SK-N-MC (cell line): ENCODE measurements around the gene LGR6.

Experiments
- EZH2 ChIP-seq: fragments of 200-600 bp; sonication (generic); IDR thresholded peaks from one replicate; pipeline ENCODE4 v1.6.1; 2017; ENCODE audit warnings: antibody characterized with exemption
- POLR2AphosphoS5 ChIP-seq: IDR thresholded peaks from 2 replicates; pipeline ENCODE4 v1.6.1; 2012; ENCODE audit warnings: mild to moderate bottlenecking, low read depth, low read length, borderline replicate concordance

GRCh38 chr1:202193614-202194327 is at the start of gene LGR6:
- no peak for TF ChIP-seq POLR2AphosphoS5
- TF ChIP-seq EZH2, result no peak
